ENCODE data around the gene FGF11. TPM values are rescaled to one million over a fixed set of nuclear protein-coding genes. Genes with fewer than 3 reads are reported as not detected.

Gene FGF11
- polyA plus RNA-seq, 4 donors: 0.61 to 0.86 TPM; not detected in 2

- no peak for FAIRE-seq
- 64 to 79% (median 69%) methylated on average over 4 of the region's 4 CpGs for WGBS, 3 donors
- H3K9me3 ChIP-seq (ENCODE audit: control insufficient read depth in 2 of 2, insufficient read depth in 1 of 2, low read depth in 1 of 2, low read length in 1 of 2): no peaks in the 10 kb centered on the region
These were observed 15.6 kb upstream of the FGF11 start for GRCh38 chr17:7423679-7424078.

GRCh38 chr17:7425316-7425715 is 14.0 kb upstream of the FGF11 start, which contains the start of gene SPEM2:
Gene SPEM2, plus strand, starts transcription at chr17:7425616. Its CDS starts 73 bp downstream, at chr17:7425689.
- H3K36me3 ChIP-seq (ENCODE audit: control insufficient read depth in 3 of 3, insufficient read depth in 2 of 3, low read depth in 1 of 3, low read length in 3 of 3): no peaks in the 10 kb centered on the region
- peaks cover 0 to 3% (median 0%) of the 10 kb centered on the region in 3 donors for H3K27me3 ChIP-seq (ENCODE audit: control insufficient read depth in 3 of 3, insufficient read depth in 3 of 3, low read length in 3 of 3)
- no peaks in the 10 kb centered on the region for H3K9me3 ChIP-seq (ENCODE audit: control insufficient read depth in 2 of 2, insufficient read depth in 1 of 2, low read depth in 1 of 2, low read length in 1 of 2)
- no peak within 1 kb of the TSS for H3K27ac ChIP-seq (ENCODE audit: low read depth in 1 of 3, low read length in 2 of 3)
- no peak for DNase-seq
- H3K4me3 ChIP-seq (ENCODE audit: low read depth in 1 of 3, low read length in 3 of 3): no peak within 1 kb of the TSS
- 74 to 79% (median 75%) methylated on average over 7 of the region's 7 CpGs for WGBS, 3 donors
- no peaks in the 10 kb centered on the region for H3K4me1 ChIP-seq (ENCODE audit: control insufficient read depth in 3 of 3, insufficient read depth in 2 of 3, low read depth in 1 of 3, low read length in 2 of 3)
- FAIRE-seq: no peak

More at GRCh38 chr17:7423679-7424078, 15.6 kb upstream of the FGF11 start:
- no peaks in the 10 kb centered on the region for H3K4me1 ChIP-seq (ENCODE audit: control insufficient read depth in 3 of 3, insufficient read depth in 2 of 3, low read depth in 1 of 3, low read length in 2 of 3)
- DNase-seq: no peak
- peaks cover 0 to 7% (median 0%) of the 10 kb centered on the region in 3 donors for H3K27me3 ChIP-seq (ENCODE audit: control insufficient read depth in 3 of 3, insufficient read depth in 3 of 3, low read length in 3 of 3)
- no peak overlapping the region for H3K4me3 ChIP-seq (ENCODE audit: low read depth in 1 of 3, low read length in 3 of 3)
- H3K36me3 ChIP-seq (ENCODE audit: control insufficient read depth in 3 of 3, insufficient read depth in 2 of 3, low read depth in 1 of 3, low read length in 3 of 3): no peaks in the 10 kb centered on the region
- no peak overlapping the region for H3K27ac ChIP-seq (ENCODE audit: low read depth in 1 of 3, low read length in 2 of 3)

GRCh38 chr17:7425756-7426155 is 13.6 kb upstream of the FGF11 start:
- Histone ChIP-seq H3K4me3 (ENCODE audit: low read depth in 1 of 3, low read length in 3 of 3) (no peak overlapping the region), H3K36me3 (ENCODE audit: control insufficient read depth in 3 of 3, insufficient read depth in 2 of 3, low read depth in 1 of 3, low read length in 3 of 3) (no peaks in the 10 kb centered on the region), H3K27ac (ENCODE audit: low read depth in 1 of 3, low read length in 2 of 3) (no peak overlapping the region), H3K4me1 (ENCODE audit: control insufficient read depth in 3 of 3, insufficient read depth in 2 of 3, low read depth in 1 of 3, low read length in 2 of 3) (no peaks in the 10 kb centered on the region), H3K27me3 (ENCODE audit: control insufficient read depth in 3 of 3, insufficient read depth in 3 of 3, low read length in 3 of 3) (peaks cover 0 to 3% (median 0%) of the 10 kb centered on the region in 3 donors), H3K9me3 (ENCODE audit: control insufficient read depth in 2 of 2, insufficient read depth in 1 of 2, low read depth in 1 of 2, low read length in 1 of 2) (no peaks in the 10 kb centered on the region)
- FAIRE-seq (no peak), DNase-seq (no peak)
- WGBS, 3 donors: 71 to 83% (median 75%) methylated on average over 6 to 8 of the region's 8 CpGs

GRCh38 chr17:7426203-7426863 is 13.0 kb upstream of the FGF11 start:
- WGBS, 3 donors: 93 to 94% (median 94%) methylated on average over 31 to 33 of the region's 33 CpGs
- H3K4me3 ChIP-seq (ENCODE audit: low read depth in 1 of 3, low read length in 3 of 3): no peak overlapping the region
- H3K27ac ChIP-seq (ENCODE audit: low read depth in 1 of 3, low read length in 2 of 3): no peak overlapping the region
- peaks cover 0 to 3% (median 0%) of the 10 kb centered on the region in 3 donors for H3K27me3 ChIP-seq (ENCODE audit: control insufficient read depth in 3 of 3, insufficient read depth in 3 of 3, low read length in 3 of 3)
- H3K4me1 ChIP-seq (ENCODE audit: control insufficient read depth in 3 of 3, insufficient read depth in 2 of 3, low read depth in 1 of 3, low read length in 2 of 3): no peaks in the 10 kb centered on the region
- FAIRE-seq (no peak), DNase-seq (no peak)
- H3K36me3 ChIP-seq (ENCODE audit: control insufficient read depth in 3 of 3, insufficient read depth in 2 of 3, low read depth in 1 of 3, low read length in 3 of 3): no peaks in the 10 kb centered on the region
- no peaks in the 10 kb centered on the region for H3K9me3 ChIP-seq (ENCODE audit: control insufficient read depth in 2 of 2, insufficient read depth in 1 of 2, low read depth in 1 of 2, low read length in 1 of 2)

- no peak for DNase-seq
- 90 to 93% (median 93%) methylated on average over 29 of the region's 29 CpGs for WGBS, 3 donors
- H3K4me3 ChIP-seq (ENCODE audit: low read depth in 1 of 3, low read length in 3 of 3): no peak overlapping the region
- H3K27me3 ChIP-seq (ENCODE audit: control insufficient read depth in 3 of 3, insufficient read depth in 3 of 3, low read length in 3 of 3): peaks cover 0 to 3% (median 0%) of the 10 kb centered on the region in 3 donors
- no peaks in the 10 kb centered on the region for H3K4me1 ChIP-seq (ENCODE audit: control insufficient read depth in 3 of 3, insufficient read depth in 2 of 3, low read depth in 1 of 3, low read length in 2 of 3)
- no peaks in the 10 kb centered on the region for H3K36me3 ChIP-seq (ENCODE audit: control insufficient read depth in 3 of 3, insufficient read depth in 2 of 3, low read depth in 1 of 3, low read length in 3 of 3)
- no peak for FAIRE-seq
- no peak overlapping the region for H3K27ac ChIP-seq (ENCODE audit: low read depth in 1 of 3, low read length in 2 of 3)
- H3K9me3 ChIP-seq (ENCODE audit: control insufficient read depth in 2 of 2, insufficient read depth in 1 of 2, low read depth in 1 of 2, low read length in 1 of 2): no peaks in the 10 kb centered on the region
These were observed 12.3 kb upstream of the FGF11 start for GRCh38 chr17:7426896-7427489.

GRCh38 chr17:7427549-7427948 is 11.8 kb upstream of the FGF11 start:
- Histone ChIP-seq H3K27me3 (ENCODE audit: control insufficient read depth in 3 of 3, insufficient read depth in 3 of 3, low read length in 3 of 3) (peaks cover 0 to 3% (median 0%) of the 10 kb centered on the region in 3 donors), H3K4me3 (ENCODE audit: low read depth in 1 of 3, low read length in 3 of 3) (no peak overlapping the region), H3K27ac (ENCODE audit: low read depth in 1 of 3, low read length in 2 of 3) (no peak overlapping the region), H3K4me1 (ENCODE audit: control insufficient read depth in 3 of 3, insufficient read depth in 2 of 3, low read depth in 1 of 3, low read length in 2 of 3) (no peaks in the 10 kb centered on the region), H3K9me3 (ENCODE audit: control insufficient read depth in 2 of 2, insufficient read depth in 1 of 2, low read depth in 1 of 2, low read length in 1 of 2) (no peaks in the 10 kb centered on the region), H3K36me3 (ENCODE audit: control insufficient read depth in 3 of 3, insufficient read depth in 2 of 3, low read depth in 1 of 3, low read length in 3 of 3) (no peaks in the 10 kb centered on the region)
- no peak for DNase-seq
- WGBS, 3 donors: 91 to 95% (median 92%) methylated on average over 7 of the region's 7 CpGs
- no peak for FAIRE-seq

GRCh38 chr17:7428557-7428956 is 10.8 kb upstream of the FGF11 start, which contains the start of gene SPEM3:
Gene SPEM3, plus strand, starts transcription at chr17:7428857. Its CDS starts 46 bp downstream, at chr17:7428903.
- FAIRE-seq (no peak), DNase-seq (no peak)
- Histone ChIP-seq H3K27me3 (ENCODE audit: control insufficient read depth in 3 of 3, insufficient read depth in 3 of 3, low read length in 3 of 3) (peaks cover 0 to 3% (median 0%) of the 10 kb centered on the region in 3 donors), H3K4me3 (ENCODE audit: low read depth in 1 of 3, low read length in 3 of 3) (no peak within 1 kb of the TSS), H3K27ac (ENCODE audit: low read depth in 1 of 3, low read length in 2 of 3) (no peak within 1 kb of the TSS), H3K9me3 (ENCODE audit: control insufficient read depth in 2 of 2, insufficient read depth in 1 of 2, low read depth in 1 of 2, low read length in 1 of 2) (no peaks in the 10 kb centered on the region), H3K36me3 (ENCODE audit: control insufficient read depth in 3 of 3, insufficient read depth in 2 of 3, low read depth in 1 of 3, low read length in 3 of 3) (no peaks in the 10 kb centered on the region), H3K4me1 (ENCODE audit: control insufficient read depth in 3 of 3, insufficient read depth in 2 of 3, low read depth in 1 of 3, low read length in 2 of 3) (no peaks in the 10 kb centered on the region)
- WGBS, 3 donors: 42 to 72% (median 52%) methylated on average over 5 of the region's 5 CpGs

- H3K9me3 ChIP-seq (ENCODE audit: control insufficient read depth in 2 of 2, insufficient read depth in 1 of 2, low read depth in 1 of 2, low read length in 1 of 2): no peaks in the 10 kb centered on the region
- FAIRE-seq (no peak), DNase-seq (no peak)
- H3K27ac ChIP-seq (ENCODE audit: low read depth in 1 of 3, low read length in 2 of 3): no peak overlapping the region
- no peak overlapping the region for H3K4me3 ChIP-seq (ENCODE audit: low read depth in 1 of 3, low read length in 3 of 3)
- H3K4me1 ChIP-seq (ENCODE audit: control insufficient read depth in 3 of 3, insufficient read depth in 2 of 3, low read depth in 1 of 3, low read length in 2 of 3): no peaks in the 10 kb centered on the region
- peaks cover 0 to 3% (median 0%) of the 10 kb centered on the region in 3 donors for H3K27me3 ChIP-seq (ENCODE audit: control insufficient read depth in 3 of 3, insufficient read depth in 3 of 3, low read length in 3 of 3)
- H3K36me3 ChIP-seq (ENCODE audit: control insufficient read depth in 3 of 3, insufficient read depth in 2 of 3, low read depth in 1 of 3, low read length in 3 of 3): no peaks in the 10 kb centered on the region
- 91 to 93% (median 92%) methylated on average over 10 of the region's 10 CpGs for WGBS, 3 donors
These were observed 9.6 kb upstream of the FGF11 start for GRCh38 chr17:7429722-7430121.

All from small intestine (tissue), 7 donors.